Activated B cell treated with CpG ODN at 0.5 μM for 24 hours (primary cell): ENCODE results near the gene SCNN1B. TPM values are rescaled to one million over a fixed set of nuclear protein-coding genes. Genes with fewer than 3 reads are reported as not detected.
"Not testable (repeated sequence)": the region's sequence is repeated elsewhere in the genome, so short reads cannot be mapped to it uniquely, and the experiment has no call there.

Experiments
- ATAC-seq: fragments of 200-7000 bp; cut with Tn5 transposase; one replicate; pipeline ENCODE4 v1.10.0; 2021; ENCODE audit warnings: low read depth, mild to moderate bottlenecking, moderate library complexity
- CTCF ChIA-PET: fragments of 350-600 bp; sonication (Branson Sonifier 250); formaldehyde crosslinking; loops from one replicate; lab custom pipeline; 2021; ENCODE audit warnings: antibody characterized with exemption; lab: Charles Lee
- POLR2A ChIA-PET: fragments of 350-600 bp; sonication (Branson Sonifier 250); formaldehyde crosslinking; loops from one replicate; lab custom pipeline; 2021; ENCODE audit warnings: antibody characterized with exemption; lab: Charles Lee
- DNase-seq: peaks from one replicate; pipeline ENCODE4 v3.0.0; 2022
- H3K27ac Mint-ChIP-seq: one replicate; pipeline ENCODE4 v1.8.0; 2020; ENCODE audit warnings: mixed read lengths
- H3K27me3 Mint-ChIP-seq: one replicate; pipeline ENCODE4 v1.8.0; 2021; ENCODE audit warnings: mixed read lengths
- H3K36me3 Mint-ChIP-seq: one replicate; pipeline ENCODE4 v1.8.0; 2021; ENCODE audit warnings: low read depth, mixed read lengths
- H3K4me1 Mint-ChIP-seq: one replicate; pipeline ENCODE4 v1.8.0; 2021; ENCODE audit warnings: mixed read lengths
- H3K4me3 Mint-ChIP-seq: one replicate; pipeline ENCODE4 v1.8.0; 2020; ENCODE audit warnings: mild to moderate bottlenecking, mixed read lengths
- H3K9me3 Mint-ChIP-seq: one replicate; pipeline ENCODE4 v1.8.0; 2020; ENCODE audit warnings: mixed read lengths
- CTCF ChIP-seq: fragments of 200-600 bp; IDR thresholded peaks from one replicate; pipeline ENCODE4 v1.8.0; 2022; ENCODE audit warnings: antibody characterized with exemption, mild to moderate bottlenecking
- intact Hi-C: fragments of 100-400 bp; cut with micrococcal nuclease; formaldehyde crosslinking; loops from one replicate; pipeline ENCODE4 v1.15.1; 2024
- total RNA-seq: library from RNA; stranded (reverse); gene quantifications from 2 replicates; pipeline ENCODE4 v1.2.3, GENCODE V29; 2022

The SCNN1B gene
- total RNA-seq, 1 donor from 2014 or later = not detected

GRCh38 chr16:23378256-23378655 lies 76.2 kb downstream of the SCNN1B start:
- intact Hi-C loops = no loop called here
- H3K9me3 Mint-ChIP-seq = no peaks in the 10 kb centered on the region
- H3K36me3 Mint-ChIP-seq = no peaks in the 10 kb centered on the region
- TF ChIP-seq CTCF = no peak
- no peak overlapping the region for H3K27ac Mint-ChIP-seq
- POLR2A ChIA-PET = no interaction called here
- CTCF ChIA-PET = no interaction called here
- H3K4me1 Mint-ChIP-seq = no peaks in the 10 kb centered on the region
- no peak for DNase-seq
- ATAC-seq = no peak
- H3K27me3 Mint-ChIP-seq = peaks cover 3% of the 10 kb centered on the region
- no peak overlapping the region for H3K4me3 Mint-ChIP-seq

DNA sequence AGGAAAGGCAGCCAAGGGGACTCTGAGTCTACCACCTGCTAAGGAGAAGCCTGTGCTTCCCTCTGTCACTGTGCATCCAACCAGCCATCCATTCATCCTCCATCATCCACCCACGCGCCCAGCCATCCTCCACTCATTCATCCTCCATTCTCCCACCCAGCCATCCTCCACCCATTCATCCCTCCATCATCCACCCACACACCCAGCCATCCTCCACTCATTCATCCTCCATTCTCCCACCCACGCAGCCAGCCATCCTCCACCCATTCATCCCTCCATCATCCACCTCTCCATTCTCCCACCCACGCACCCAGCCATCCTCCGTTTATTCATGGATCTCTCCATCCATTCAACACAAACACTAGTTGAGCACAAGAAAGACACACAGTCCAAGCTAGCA lies 76.8 kb downstream of the SCNN1B start:
- ATAC-seq (no peak), DNase-seq (no peak)
- H3K4me3 Mint-ChIP-seq = no peak overlapping the region
- H3K27me3 Mint-ChIP-seq = peaks cover 3% of the 10 kb centered on the region
- no peaks in the 10 kb centered on the region for H3K9me3 Mint-ChIP-seq
- no peaks in the 10 kb centered on the region for H3K36me3 Mint-ChIP-seq
- ChIA-PET POLR2A (no interaction called here), CTCF (no interaction called here)
- no peak for TF ChIP-seq CTCF
- no peak overlapping the region for H3K27ac Mint-ChIP-seq
- intact Hi-C loops = no loop called here
- no peaks in the 10 kb centered on the region for H3K4me1 Mint-ChIP-seq

GRCh38 chr16:23379707-23380106 lies 77.6 kb downstream of the SCNN1B start:
- no peak for TF ChIP-seq CTCF
- DNase-seq (no peak), ATAC-seq (no peak)
- Mint-ChIP-seq H3K9me3 (no peaks in the 10 kb centered on the region), H3K36me3 (no peaks in the 10 kb centered on the region), H3K4me3 (no peak overlapping the region), H3K27ac (no peak overlapping the region), H3K27me3 (peaks cover 3% of the 10 kb centered on the region), H3K4me1 (no peaks in the 10 kb centered on the region)
- CTCF ChIA-PET = interaction anchor here (0.8 to 0.9 kb wide), 2 partner anchors 44 to 82 kb away, joined by 3 read pairs; no protein-coding TSS in a partner anchor
- intact Hi-C loops = no loop called here
- POLR2A ChIA-PET = no interaction called here

GRCh38 chr16:23380501-23380951 lies 78.4 kb downstream of the SCNN1B start:
- intact Hi-C loops = no loop called here
- Mint-ChIP-seq H3K4me3 (no peak overlapping the region), H3K27ac (no peak overlapping the region), H3K9me3 (no peaks in the 10 kb centered on the region), H3K36me3 (no peaks in the 10 kb centered on the region), H3K4me1 (no peaks in the 10 kb centered on the region), H3K27me3 (peaks cover 3% of the 10 kb centered on the region)
- TF ChIP-seq CTCF = no peak
- ATAC-seq (no peak), DNase-seq (no peak)
- CTCF ChIA-PET = interaction anchor here (0.9 kb wide), 1 partner anchor 45 kb away, joined by 3 read pairs; no protein-coding TSS in a partner anchor
- POLR2A ChIA-PET = no interaction called here

DNA sequence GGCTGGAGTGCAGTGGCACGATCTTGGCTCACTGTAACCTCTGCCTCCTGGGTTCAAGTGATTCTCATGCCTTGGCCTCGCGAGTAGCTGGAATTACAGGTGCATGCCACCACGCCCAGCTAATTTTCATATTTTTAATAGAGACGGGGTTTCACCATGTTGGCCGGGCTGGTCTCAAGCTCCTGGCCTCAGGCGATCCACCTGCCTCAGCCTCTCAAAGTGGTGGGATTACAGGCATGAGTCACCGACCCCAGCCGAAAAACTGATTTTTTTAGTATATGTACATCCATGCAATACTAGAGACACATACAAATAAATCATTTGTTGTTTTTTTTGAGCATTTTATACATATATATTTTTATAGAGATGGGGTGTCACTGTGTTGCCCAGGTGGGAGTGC lies 79.6 kb downstream of the SCNN1B start:
- H3K27ac Mint-ChIP-seq, H3K27me3 Mint-ChIP-seq, H3K4me3 Mint-ChIP-seq, DNase-seq, intact Hi-C loops, POLR2A ChIA-PET, H3K36me3 Mint-ChIP-seq, H3K9me3 Mint-ChIP-seq, H3K4me1 Mint-ChIP-seq, ATAC-seq, CTCF ChIA-PET: not testable (repeated sequence)

DNA sequence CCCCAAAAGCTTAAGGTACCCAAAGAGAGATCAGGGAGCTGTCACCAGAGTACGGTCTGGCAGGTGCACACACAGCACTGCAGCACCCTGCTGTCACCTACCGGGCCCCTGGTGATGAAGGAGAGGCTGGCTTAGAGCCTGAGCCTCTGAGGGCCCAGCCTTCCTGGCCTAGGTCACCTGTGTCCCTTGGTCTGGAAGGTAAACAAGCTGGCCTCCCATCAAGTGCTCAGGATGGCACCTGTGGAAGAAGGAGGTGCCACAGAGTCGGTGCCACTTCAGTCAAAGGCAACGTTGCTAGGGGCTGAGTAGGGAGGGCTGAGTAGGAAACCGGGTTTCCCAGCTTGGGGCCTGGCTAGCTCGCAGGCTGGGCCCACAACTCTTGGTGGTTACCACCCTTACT lies 80.2 kb downstream of the SCNN1B start:
- ChIA-PET POLR2A (no interaction called here), CTCF (interaction anchor here (1.4 kb wide), 1 partner anchor 53 kb away, joined by 3 read pairs; no protein-coding TSS in a partner anchor)
- no peaks in the 10 kb centered on the region for H3K4me1 Mint-ChIP-seq
- ATAC-seq = no peak
- intact Hi-C loops = no loop called here
- no peak overlapping the region for H3K4me3 Mint-ChIP-seq
- TF ChIP-seq CTCF = no peak
- peaks cover 3% of the 10 kb centered on the region for H3K27me3 Mint-ChIP-seq
- H3K27ac Mint-ChIP-seq = no peak overlapping the region
- H3K36me3 Mint-ChIP-seq = no peaks in the 10 kb centered on the region
- DNase-seq = no peak
- no peaks in the 10 kb centered on the region for H3K9me3 Mint-ChIP-seq
